HFF-Myc (cell line): ENCODE data around the gene TRPC4AP.
"Not testable (repeated sequence)": the region's sequence is repeated elsewhere in the genome, so short reads cannot be mapped to it uniquely, and the experiment has no call there.

ENCODE experiments used
- DNase-seq: peaks from one replicate; pipeline ENCODE4 v3.0.0-alpha.2; 2011; ENCODE audit warnings: low read depth; ENCODE audit errors: extremely low read depth
- H3K4me3 ChIP-seq: replicated peaks from 2 replicates; pipeline ENCODE4 v1.5.1; 2011; ENCODE audit warnings: low read depth, mild to moderate bottlenecking, control low read depth, low read length
- TF ChIP-seq, protein P1 (sequence below): IDR thresholded peaks from 2 replicates; pipeline ENCODE4 v1.5.1; 2012; ENCODE audit warnings: mild to moderate bottlenecking, low read depth, low read length, control low read depth; ENCODE audit errors: missing control alignments

Gene TRPC4AP

DNA sequence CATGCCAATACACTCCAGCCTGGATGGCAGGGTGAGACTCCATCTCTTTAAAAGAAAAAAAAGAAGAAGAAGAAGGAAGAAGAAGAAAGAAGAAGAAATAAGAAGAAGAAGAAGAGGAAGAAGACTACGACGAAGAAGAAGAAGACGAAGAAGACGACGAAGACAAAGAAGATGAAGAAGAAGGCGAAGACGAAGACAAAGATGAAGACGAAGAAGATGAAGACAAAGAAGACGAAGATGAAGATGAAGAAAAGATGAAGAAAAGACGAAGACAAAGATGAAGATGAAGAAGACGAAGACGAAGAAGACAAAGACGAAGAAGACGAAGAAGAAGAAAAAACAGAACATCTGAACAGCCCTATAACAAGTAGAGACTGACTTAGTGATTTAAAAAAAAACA, 33.0 kb downstream of the TRPC4AP start:
- H3K4me3 ChIP-seq, result no peak overlapping the region
- TF ChIP-seq, protein P1, sequence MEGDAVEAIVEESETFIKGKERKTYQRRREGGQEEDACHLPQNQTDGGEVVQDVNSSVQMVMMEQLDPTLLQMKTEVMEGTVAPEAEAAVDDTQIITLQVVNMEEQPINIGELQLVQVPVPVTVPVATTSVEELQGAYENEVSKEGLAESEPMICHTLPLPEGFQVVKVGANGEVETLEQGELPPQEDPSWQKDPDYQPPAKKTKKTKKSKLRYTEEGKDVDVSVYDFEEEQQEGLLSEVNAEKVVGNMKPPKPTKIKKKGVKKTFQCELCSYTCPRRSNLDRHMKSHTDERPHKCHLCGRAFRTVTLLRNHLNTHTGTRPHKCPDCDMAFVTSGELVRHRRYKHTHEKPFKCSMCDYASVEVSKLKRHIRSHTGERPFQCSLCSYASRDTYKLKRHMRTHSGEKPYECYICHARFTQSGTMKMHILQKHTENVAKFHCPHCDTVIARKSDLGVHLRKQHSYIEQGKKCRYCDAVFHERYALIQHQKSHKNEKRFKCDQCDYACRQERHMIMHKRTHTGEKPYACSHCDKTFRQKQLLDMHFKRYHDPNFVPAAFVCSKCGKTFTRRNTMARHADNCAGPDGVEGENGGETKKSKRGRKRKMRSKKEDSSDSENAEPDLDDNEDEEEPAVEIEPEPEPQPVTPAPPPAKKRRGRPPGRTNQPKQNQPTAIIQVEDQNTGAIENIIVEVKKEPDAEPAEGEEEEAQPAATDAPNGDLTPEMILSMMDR, result no peak
- DNase-seq, result no peak

- TF ChIP-seq, protein P1, result no peak
- no peak overlapping the region for H3K4me3 ChIP-seq
- DNase-seq, result no peak
These were observed 33.5 kb downstream of the TRPC4AP start for GRCh38 chr20:35059110-35059509.

DNA sequence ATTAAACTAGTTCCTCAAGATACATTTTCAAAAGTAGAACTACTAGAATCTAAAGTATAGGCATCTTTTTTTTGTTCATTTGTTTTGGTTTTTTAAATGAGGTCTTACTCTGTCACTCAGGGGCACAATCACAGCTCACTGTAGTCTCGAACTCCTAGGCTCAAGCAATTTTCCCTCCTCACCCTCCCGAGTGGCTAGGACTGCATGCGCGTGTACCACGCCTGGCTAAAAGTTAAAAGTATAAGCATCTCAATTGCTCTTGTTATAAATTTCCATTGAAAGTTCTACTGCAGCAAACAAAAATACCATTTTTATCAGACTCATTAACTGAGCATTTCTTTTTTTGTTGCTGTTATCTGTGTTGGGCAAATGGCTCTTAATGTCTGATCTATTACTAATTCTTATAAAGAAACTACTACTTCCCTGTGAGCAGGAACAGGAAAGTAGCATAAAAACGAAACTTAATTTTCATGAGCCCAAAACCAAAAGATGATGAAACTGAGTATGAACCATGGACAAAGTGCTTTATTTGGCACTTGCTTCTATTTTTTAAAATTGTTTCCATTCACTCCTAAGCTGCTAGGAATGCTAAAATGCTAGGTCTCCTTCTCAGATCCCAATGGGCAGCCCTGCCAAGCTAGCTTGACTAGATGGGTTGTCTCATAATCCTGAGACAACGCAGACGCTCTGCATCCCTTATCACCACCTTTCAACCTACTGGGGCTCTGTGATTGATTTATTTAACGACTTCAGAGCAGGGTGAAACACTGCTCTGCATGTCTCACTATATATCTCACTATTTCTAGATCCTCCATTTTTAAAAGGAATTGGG, 36.9 kb downstream of the TRPC4AP start:
- no peak overlapping the region for H3K4me3 ChIP-seq
- TF ChIP-seq, protein P1, result no peak
- no peak for DNase-seq

DNA sequence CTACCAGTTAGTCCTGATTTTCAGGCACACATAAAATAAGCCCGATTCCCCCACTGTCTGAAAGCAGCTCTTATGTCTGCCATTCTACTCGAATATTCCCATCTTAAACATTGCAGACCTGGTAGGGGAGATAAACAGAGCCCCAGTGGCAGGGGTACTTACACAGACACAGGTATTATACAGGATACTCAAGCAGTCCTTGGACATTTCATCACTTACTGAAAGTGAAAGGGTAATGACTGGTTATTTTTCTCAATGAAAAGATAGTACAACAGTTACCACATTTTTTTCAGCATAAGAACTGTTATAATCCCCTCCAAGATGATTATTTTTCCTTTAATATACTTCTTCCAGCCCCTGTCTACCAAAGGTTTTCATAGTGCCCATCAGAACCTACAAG, 37.8 kb downstream of the TRPC4AP start:
- TF ChIP-seq, protein P1, result no peak
- H3K4me3 ChIP-seq, result no peak overlapping the region
- DNase-seq, result no peak

DNA sequence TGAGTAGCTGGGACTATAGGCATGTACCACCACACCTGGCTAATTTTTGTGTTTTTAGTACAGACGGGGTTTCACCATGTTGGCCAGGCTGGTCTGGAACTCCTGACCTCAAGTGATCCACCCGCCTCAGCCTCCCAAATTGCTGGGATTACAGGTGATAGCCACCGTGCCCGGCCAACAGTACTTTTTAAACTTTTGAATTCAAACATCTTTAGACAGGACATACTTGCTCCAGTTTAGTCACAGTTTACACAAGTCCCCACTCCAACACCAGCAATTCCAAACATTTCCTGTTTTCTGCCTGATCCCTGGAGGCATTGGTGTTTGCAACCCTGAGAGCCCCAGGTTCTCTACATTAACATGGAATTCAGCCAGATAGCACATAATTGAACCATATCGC, 40.0 kb downstream of the TRPC4AP start:
- not testable (repeated sequence) for H3K4me3 ChIP-seq, DNase-seq

GRCh38 chr20:35049776-35050352, 42.7 kb downstream of the TRPC4AP start:
- TF ChIP-seq, protein P1, result no peak
- no peak overlapping the region for H3K4me3 ChIP-seq
- DNase-seq, result no peak

- TF ChIP-seq, protein P1, result no peak
- no peak overlapping the region for H3K4me3 ChIP-seq
- no peak for DNase-seq
These were observed 43.9 kb downstream of the TRPC4AP start for GRCh38 chr20:35048739-35049138.
